Parathyroid adenoma (tissue), 2 donors: ENCODE results near the gene HSPB2.

ENCODE experiments used
- H2AFZ ChIP-seq: fragments of 300-600 bp; sonication (generic); one replicate; pipeline ENCODE4 v1.7.0; 2017; ENCODE audit warnings: antibody characterized with exemption, mild to moderate bottlenecking
- H3K27ac ChIP-seq: fragments of 300-600 bp; sonication (generic); one replicate; pipeline ENCODE4 v1.7.0; 2017
- H3K27me3 ChIP-seq: fragments of 300-600 bp; sonication (generic); one replicate; pipeline ENCODE4 v1.7.0; 2017; ENCODE audit warnings: low read length; ENCODE audit not compliant: control insufficient read depth, insufficient read depth
- H3K36me3 ChIP-seq: fragments of 300-600 bp; sonication (generic); one replicate; pipeline ENCODE4 v1.7.0; 2017; ENCODE audit warnings: low read length; ENCODE audit not compliant: control insufficient read depth, insufficient read depth
- H3K4me1 ChIP-seq: fragments of 300-600 bp; sonication (generic); one replicate; pipeline ENCODE4 v1.7.0; 2017; ENCODE audit warnings: control low read depth
- H3K4me2 ChIP-seq: fragments of 300-600 bp; sonication (generic); one replicate; pipeline ENCODE4 v1.7.0; 2017; ENCODE audit warnings: low read length
- H3K4me3 ChIP-seq: fragments of 300-600 bp; sonication (generic); one replicate; pipeline ENCODE4 v1.7.0; 2017; ENCODE audit warnings: low read depth, low read length
- H3K79me2 ChIP-seq: fragments of 300-600 bp; sonication (generic); one replicate; pipeline ENCODE4 v1.7.0; 2017; ENCODE audit warnings: control low read depth
- H3K9ac ChIP-seq: fragments of 300-600 bp; sonication (generic); one replicate; pipeline ENCODE4 v1.7.0; 2017; ENCODE audit warnings: mild to moderate bottlenecking
- H3K9me3 ChIP-seq: fragments of 300-600 bp; sonication (generic); one replicate; pipeline ENCODE4 v1.7.0; 2017; ENCODE audit warnings: low read length; ENCODE audit not compliant: control insufficient read depth
- CTCF ChIP-seq: fragments of 300-600 bp; sonication (generic); IDR thresholded peaks from one replicate; pipeline ENCODE4 v1.7.0; 2017; ENCODE audit warnings: antibody characterized with exemption, mild to moderate bottlenecking
- donor health status: primary hyperparathyroidism.

HSPB2 gene

GRCh38 chr11:111871693-111872161 lies 40.8 kb upstream of the HSPB2 start:
- H3K27me3 ChIP-seq = no peaks in the 10 kb centered on the region
- no peak for TF ChIP-seq CTCF
- H3K27ac ChIP-seq = peak overlapping the region; percentile 73
- peak overlapping the region; percentile 89 for H2AFZ ChIP-seq
- no peaks in the 10 kb centered on the region for H3K36me3 ChIP-seq
- H3K9ac ChIP-seq = no peak overlapping the region
- H3K4me3 ChIP-seq = peak overlapping the region; percentile 81
- no peaks in the 10 kb centered on the region for H3K4me1 ChIP-seq
- peak overlapping the region; percentile 78 for H3K4me2 ChIP-seq
- no peaks in the 10 kb centered on the region for H3K79me2 ChIP-seq
- H3K9me3 ChIP-seq = no peaks in the 10 kb centered on the region

- no peaks in the 10 kb centered on the region for H3K36me3 ChIP-seq
- no peak for TF ChIP-seq CTCF
- no peaks in the 10 kb centered on the region for H3K79me2 ChIP-seq
- no peaks in the 10 kb centered on the region for H3K4me1 ChIP-seq
- peak overlapping the region; percentile 69 for H3K4me3 ChIP-seq
- no peak overlapping the region for H3K9ac ChIP-seq
- peak overlapping the region; percentile 100 for H3K27ac ChIP-seq
- no peaks in the 10 kb centered on the region for H3K9me3 ChIP-seq
- peak overlapping the region; percentile 69 for H3K4me2 ChIP-seq
- no peaks in the 10 kb centered on the region for H3K27me3 ChIP-seq
- H2AFZ ChIP-seq = peak overlapping the region; percentile 91
Measured at GRCh38 chr11:111878385-111878848, 34.1 kb upstream of the HSPB2 start.

DNA sequence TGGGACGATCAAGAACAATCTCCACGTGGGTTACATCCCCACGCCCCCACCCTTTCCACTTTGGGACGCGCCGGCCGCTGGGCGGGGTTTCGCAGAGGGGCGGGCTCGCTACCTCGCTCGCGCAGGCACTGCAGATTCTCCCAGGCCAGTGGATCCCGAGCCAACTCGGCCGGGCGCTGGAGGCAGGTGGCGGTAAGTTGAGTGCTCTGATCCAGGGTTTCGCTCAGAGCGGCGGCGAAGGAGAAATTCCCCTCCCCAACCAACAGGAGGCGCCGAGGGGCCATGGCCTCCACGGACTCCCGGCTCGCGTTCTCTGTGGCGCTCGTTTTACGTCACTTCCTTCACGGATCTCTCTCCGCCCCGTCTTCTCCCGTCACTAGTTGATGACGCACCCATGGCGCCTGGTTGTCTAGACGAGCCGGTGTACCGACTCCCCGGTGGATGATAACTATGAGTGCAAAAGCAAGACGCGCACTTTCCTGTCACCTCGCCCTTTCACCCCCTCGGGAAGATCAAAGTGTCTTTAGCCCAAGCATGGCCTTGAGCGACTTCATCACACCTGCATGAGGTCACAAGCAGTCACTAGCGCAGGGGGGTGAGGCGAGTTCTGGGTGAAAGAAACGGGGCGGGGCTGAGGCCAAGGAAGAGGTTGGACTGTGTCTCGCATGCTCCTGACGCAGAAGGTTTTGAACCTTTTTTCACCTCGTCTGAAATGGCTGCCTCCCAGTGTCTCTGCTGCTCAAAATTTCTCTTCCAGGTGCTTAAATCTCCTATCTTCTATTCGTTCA lies 33.5 kb upstream of the HSPB2 start, which contains the start of the genes CFAP68 and FDXACB1:
CFAP68 (plus strand) TSS at position 693 of the 788 bp plus-strand sequence; CDS start at position 713, 20 bp downstream.
FDXACB1 (minus strand) TSS at position 317 of the 788 bp plus-strand sequence; CDS start at position 284, 33 bp downstream.
- Histone ChIP-seq H3K36me3 (no peaks in the 10 kb centered on the region), H2AFZ (peak within 1 kb of the TSS; percentile 91), H3K4me1 (no peaks in the 10 kb centered on the region), H3K27me3 (no peaks in the 10 kb centered on the region), H3K79me2 (no peaks in the 10 kb centered on the region), H3K27ac (peak within 1 kb of the TSS; percentile 100), H3K9me3 (no peaks in the 10 kb centered on the region), H3K4me2 (peak within 1 kb of the TSS; percentile 70), H3K9ac (peak within 1 kb of the TSS; percentile 29), H3K4me3 (peak within 1 kb of the TSS; percentile 69)
- TF ChIP-seq CTCF = peak; percentile 91

DNA sequence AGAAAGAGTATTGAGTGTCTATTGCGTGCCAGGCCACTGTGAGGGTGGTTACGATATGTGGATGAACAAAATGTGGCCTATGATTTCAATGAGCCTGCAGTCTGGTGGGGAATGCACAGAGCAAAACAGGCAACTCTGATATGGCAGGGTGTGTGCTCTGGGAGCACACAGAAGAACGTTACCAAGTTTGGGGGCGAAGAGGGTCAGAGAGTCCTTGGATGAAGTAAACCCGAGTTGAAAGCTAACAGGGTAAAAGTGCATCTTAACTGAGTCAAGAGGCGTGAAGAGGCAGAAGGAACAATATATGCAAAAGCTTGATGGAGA lies 32.9 kb upstream of the HSPB2 start:
- Histone ChIP-seq H3K79me2 (no peaks in the 10 kb centered on the region), H3K27me3 (no peaks in the 10 kb centered on the region), H3K4me3 (peak overlapping the region; percentile 69), H3K9ac (peak overlapping the region; percentile 29), H3K36me3 (no peaks in the 10 kb centered on the region), H3K4me1 (no peaks in the 10 kb centered on the region), H3K9me3 (no peaks in the 10 kb centered on the region), H2AFZ (peak overlapping the region; percentile 91), H3K4me2 (peak overlapping the region; percentile 70), H3K27ac (peak overlapping the region; percentile 100)
- no peak for TF ChIP-seq CTCF
